Measurements from ENCODE around the gene RNF182.

The RNF182 gene

GRCh38 chr6:13989496-13990144 is 64.9 kb downstream of the RNF182 start:
- Histone ChIP-seq H3K4me1 (ENCODE audit: insufficient read depth, poor library complexity, severe bottlenecking) (peaks cover 11% of the 10 kb centered on the region), H3K4me3 (ENCODE audit: severe bottlenecking) (no peak overlapping the region), H3K27ac (ENCODE audit: poor library complexity, severe bottlenecking) (no peak overlapping the region), H3K9me3 (ENCODE audit: severe bottlenecking) (peaks cover 2% of the 10 kb centered on the region), H3K36me3 (ENCODE audit: low read depth) (no peaks in the 10 kb centered on the region), H3K27me3 (ENCODE audit: insufficient read depth, poor library complexity, severe bottlenecking) (no peaks in the 10 kb centered on the region)
- no peak for TF ChIP-seq CTCF (IDR thresholded peaks at IDR 0.05; ENCODE audit: poor library complexity, severe bottlenecking)
- DNase-seq (ENCODE audit: low spot score) (no peak), ATAC-seq (ENCODE audit: low read depth) (no peak)

GRCh38 chr6:13990796-13991195 is 66.0 kb downstream of the RNF182 start:
- Histone ChIP-seq H3K27ac (ENCODE audit: poor library complexity, severe bottlenecking) (no peak overlapping the region), H3K27me3 (ENCODE audit: insufficient read depth, poor library complexity, severe bottlenecking) (no peaks in the 10 kb centered on the region), H3K4me3 (ENCODE audit: severe bottlenecking) (no peak overlapping the region), H3K4me1 (ENCODE audit: insufficient read depth, poor library complexity, severe bottlenecking) (peaks cover 5% of the 10 kb centered on the region), H3K9me3 (ENCODE audit: severe bottlenecking) (peaks cover 2% of the 10 kb centered on the region), H3K36me3 (ENCODE audit: low read depth) (no peaks in the 10 kb centered on the region)
- no peak for ATAC-seq (ENCODE audit: low read depth)
- DNase-seq (ENCODE audit: low spot score), result no peak
- no peak for TF ChIP-seq CTCF (IDR thresholded peaks at IDR 0.05; ENCODE audit: poor library complexity, severe bottlenecking)

GRCh38 chr6:13991393-13991792 is 66.6 kb downstream of the RNF182 start:
- no peaks in the 10 kb centered on the region for H3K27me3 ChIP-seq (ENCODE audit: insufficient read depth, poor library complexity, severe bottlenecking)
- H3K9me3 ChIP-seq (ENCODE audit: severe bottlenecking), result no peaks in the 10 kb centered on the region
- no peak for TF ChIP-seq CTCF (IDR thresholded peaks at IDR 0.05; ENCODE audit: poor library complexity, severe bottlenecking)
- ATAC-seq (ENCODE audit: low read depth), result no peak
- no peak overlapping the region for H3K27ac ChIP-seq (ENCODE audit: poor library complexity, severe bottlenecking)
- peaks cover 5% of the 10 kb centered on the region for H3K4me1 ChIP-seq (ENCODE audit: insufficient read depth, poor library complexity, severe bottlenecking)
- no peak overlapping the region for H3K4me3 ChIP-seq (ENCODE audit: severe bottlenecking)
- H3K36me3 ChIP-seq (ENCODE audit: low read depth), result no peaks in the 10 kb centered on the region
- DNase-seq (ENCODE audit: low spot score), result no peak

- Histone ChIP-seq H3K4me1 (ENCODE audit: insufficient read depth, poor library complexity, severe bottlenecking) (peaks cover 5% of the 10 kb centered on the region), H3K36me3 (ENCODE audit: low read depth) (no peaks in the 10 kb centered on the region), H3K9me3 (ENCODE audit: severe bottlenecking) (no peaks in the 10 kb centered on the region), H3K4me3 (ENCODE audit: severe bottlenecking) (no peak overlapping the region), H3K27ac (ENCODE audit: poor library complexity, severe bottlenecking) (no peak overlapping the region), H3K27me3 (ENCODE audit: insufficient read depth, poor library complexity, severe bottlenecking) (no peaks in the 10 kb centered on the region)
- no peak for TF ChIP-seq CTCF (IDR thresholded peaks at IDR 0.05; ENCODE audit: poor library complexity, severe bottlenecking)
- peak; percentile 79 for ATAC-seq (ENCODE audit: low read depth)
- DNase-seq (ENCODE audit: low spot score), result no peak
Measured at GRCh38 chr6:13992417-13993055, 67.8 kb downstream of the RNF182 start.

- Histone ChIP-seq H3K4me3 (ENCODE audit: severe bottlenecking) (no peak overlapping the region), H3K36me3 (ENCODE audit: low read depth) (no peaks in the 10 kb centered on the region), H3K4me1 (ENCODE audit: insufficient read depth, poor library complexity, severe bottlenecking) (peaks cover 5% of the 10 kb centered on the region), H3K27ac (ENCODE audit: poor library complexity, severe bottlenecking) (no peak overlapping the region), H3K9me3 (ENCODE audit: severe bottlenecking) (no peaks in the 10 kb centered on the region), H3K27me3 (ENCODE audit: insufficient read depth, poor library complexity, severe bottlenecking) (no peaks in the 10 kb centered on the region)
- no peak for TF ChIP-seq CTCF (IDR thresholded peaks at IDR 0.05; ENCODE audit: poor library complexity, severe bottlenecking)
- ATAC-seq (ENCODE audit: low read depth) (no peak), DNase-seq (ENCODE audit: low spot score) (no peak)
Measured at GRCh38 chr6:13993416-13993815, 68.7 kb downstream of the RNF182 start.
